ENCODE results near the gene CCDC167. TPM values are rescaled to one million over a fixed set of nuclear protein-coding genes. Genes with fewer than 3 reads are reported as not detected.

The CCDC167 gene
- 82.4 TPM for polyA plus RNA-seq

DNA sequence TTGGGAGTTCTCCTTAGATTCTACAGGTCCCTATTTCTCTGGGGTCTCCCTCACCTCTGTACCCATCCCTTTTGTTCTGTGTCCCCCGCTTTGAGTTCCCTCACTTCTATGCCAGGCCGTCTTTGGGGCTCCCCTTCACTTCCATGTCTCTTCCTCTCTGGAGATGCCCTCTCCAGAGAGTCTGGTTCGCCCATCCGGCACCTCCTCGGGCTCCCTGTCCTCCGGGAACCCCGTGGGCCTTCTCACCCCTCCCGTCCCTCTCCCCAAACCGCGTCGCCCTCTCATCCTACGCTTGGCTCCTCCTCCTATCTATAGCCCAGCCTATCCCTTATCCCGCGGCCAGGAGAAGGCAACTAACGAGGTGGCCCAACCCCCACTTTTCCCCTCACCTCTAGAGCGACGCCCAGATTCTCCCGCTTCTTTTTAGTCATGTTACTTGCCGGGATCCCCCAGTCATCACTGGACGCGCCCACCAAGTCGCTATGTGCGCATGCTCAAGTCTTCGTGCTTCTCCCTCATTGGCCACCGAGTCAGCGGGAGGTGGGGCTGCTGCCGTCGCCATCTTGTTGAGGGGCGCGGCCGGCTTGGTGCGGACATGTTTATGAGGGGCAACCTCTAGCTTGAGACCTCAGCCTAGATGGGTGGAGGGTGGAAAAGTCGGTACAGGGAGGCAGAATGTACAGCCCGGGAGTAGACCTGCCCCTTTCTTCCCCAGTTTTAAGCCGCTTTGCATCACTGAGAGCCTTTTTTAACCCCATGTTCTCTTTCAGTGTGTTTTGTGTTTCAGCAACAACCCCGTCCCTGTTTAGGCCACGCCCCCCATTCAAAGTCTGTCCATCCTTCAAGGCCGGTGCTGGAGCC, at the start of gene CCDC167:
CCDC167 (minus strand) TSS at position 461 of the 861 bp plus-strand sequence; CDS start at position 431, 30 bp downstream.
- Mint-ChIP-seq H3K9me3 (no peaks in the 10 kb centered on the region), H3K4me1 (peaks cover 38 to 70% (median 58%) of the 10 kb centered on the region in 3 donors), H3K36me3 (peaks cover 9% of the 10 kb centered on the region), H3K4me3 (peak within 1 kb of the TSS; percentile 87 to 100 (median 98)), H3K27ac (peak within 1 kb of the TSS; percentile 84 to 98 (median 97)), H3K27me3 (no peaks in the 10 kb centered on the region)

DNA sequence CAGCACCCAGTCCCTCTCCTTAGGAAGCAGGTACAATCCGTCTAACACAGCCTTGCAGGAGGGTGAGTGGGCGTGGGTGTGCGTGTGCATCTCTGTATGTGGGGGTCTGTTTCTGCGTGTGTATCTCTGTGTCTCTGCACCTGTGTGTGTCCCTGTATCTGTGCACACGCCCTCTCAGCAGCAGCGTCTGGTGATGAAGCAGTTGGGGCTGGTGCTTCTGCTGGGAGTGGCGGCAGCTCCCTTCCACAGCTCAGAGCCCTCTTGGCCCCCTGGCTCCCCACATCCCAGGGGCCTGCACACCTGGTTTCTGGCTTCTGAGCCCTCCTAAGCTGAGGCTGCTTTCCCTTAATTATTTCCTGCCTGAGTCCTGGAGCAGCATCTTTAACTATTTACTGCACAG, 49.5 kb upstream of the CCDC167 start:
- H3K4me1 Mint-ChIP-seq, result peaks cover 39 to 82% (median 56%) of the 10 kb centered on the region in 3 donors
- H3K27ac Mint-ChIP-seq, result peak overlapping the region; percentile 31 to 96 (median 92)
- H3K4me3 Mint-ChIP-seq, result peak overlapping the region; percentile 20 to 85 (median 47)

DNA sequence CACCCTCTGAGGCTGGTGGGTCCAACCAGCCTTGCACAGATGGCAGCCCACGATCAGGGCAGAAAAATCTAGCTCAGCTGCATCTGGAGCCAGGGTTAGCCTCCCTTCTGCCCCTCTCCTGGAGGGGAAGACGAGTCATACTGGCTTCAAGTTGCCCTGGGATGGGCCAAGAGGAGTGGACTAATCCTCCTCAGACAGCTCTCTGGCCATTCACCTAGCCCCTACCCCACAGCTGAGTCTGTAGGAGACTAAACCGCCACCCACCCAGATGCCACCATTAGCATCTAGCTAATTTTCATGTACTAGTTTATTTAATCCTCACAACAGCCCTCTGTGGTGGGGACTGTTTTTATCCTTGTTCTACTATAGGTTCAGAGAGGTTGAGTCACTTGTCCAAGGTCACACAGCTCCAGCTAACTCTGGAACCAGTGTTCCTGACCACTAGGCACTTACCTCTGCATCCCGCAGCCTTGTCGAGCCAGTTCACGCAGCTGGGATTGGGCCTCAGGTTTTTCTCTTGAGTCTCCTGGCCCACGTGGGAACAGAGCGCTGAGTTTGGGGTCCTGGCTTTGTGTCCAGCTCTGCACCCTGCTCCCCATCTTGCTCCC, 48.5 kb upstream of the CCDC167 start:
- peaks cover 35 to 82% (median 51%) of the 10 kb centered on the region in 3 donors for H3K4me1 Mint-ChIP-seq
- H3K27me3 Mint-ChIP-seq, result no peaks in the 10 kb centered on the region
- peak overlapping the region in 2 of 4 donors; percentile 19 to 47 for H3K4me3 Mint-ChIP-seq
- no peaks in the 10 kb centered on the region for H3K36me3 Mint-ChIP-seq
- H3K9me3 Mint-ChIP-seq, result no peaks in the 10 kb centered on the region
- peak overlapping the region; percentile 87 to 98 (median 94) for H3K27ac Mint-ChIP-seq

More for the DNA sequence above, 49.5 kb upstream of the CCDC167 start:
- Mint-ChIP-seq H3K9me3 (no peaks in the 10 kb centered on the region), H3K36me3 (no peaks in the 10 kb centered on the region), H3K27me3 (no peaks in the 10 kb centered on the region)

DNA sequence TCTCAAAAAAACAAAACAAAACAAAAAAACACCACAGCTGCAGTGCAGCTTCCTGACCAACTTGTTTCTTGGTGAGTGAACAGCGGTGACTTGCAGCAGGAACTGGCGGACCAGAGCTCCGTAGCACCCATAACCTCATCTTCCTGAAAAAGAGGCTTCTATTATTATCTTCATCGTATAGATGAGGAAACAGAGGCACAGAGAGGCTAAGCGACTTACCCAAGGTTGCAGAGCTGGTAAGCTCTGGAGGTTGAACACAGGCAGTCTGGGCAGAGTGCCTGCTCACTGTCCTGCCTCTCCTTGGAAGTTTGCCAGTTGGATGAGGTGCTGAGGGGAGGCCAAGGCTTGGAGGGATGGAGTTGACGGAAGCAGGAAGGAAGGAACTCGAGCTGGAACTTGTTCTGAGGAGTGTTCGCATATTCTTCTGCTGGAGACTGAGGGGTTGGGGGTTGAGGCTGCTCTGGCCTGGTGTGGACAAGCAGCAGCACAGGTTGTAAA, 47.9 kb upstream of the CCDC167 start:
- H3K9me3 Mint-ChIP-seq, result no peaks in the 10 kb centered on the region
- H3K27ac Mint-ChIP-seq, result peak overlapping the region; percentile 87 to 98 (median 94)
- H3K36me3 Mint-ChIP-seq, result no peaks in the 10 kb centered on the region
- H3K4me3 Mint-ChIP-seq, result peak overlapping the region in 3 of 4 donors; percentile 66 to 79 (median 70)
- peaks cover 39 to 81% (median 52%) of the 10 kb centered on the region in 3 donors for H3K4me1 Mint-ChIP-seq
- H3K27me3 Mint-ChIP-seq, result no peaks in the 10 kb centered on the region

DNA sequence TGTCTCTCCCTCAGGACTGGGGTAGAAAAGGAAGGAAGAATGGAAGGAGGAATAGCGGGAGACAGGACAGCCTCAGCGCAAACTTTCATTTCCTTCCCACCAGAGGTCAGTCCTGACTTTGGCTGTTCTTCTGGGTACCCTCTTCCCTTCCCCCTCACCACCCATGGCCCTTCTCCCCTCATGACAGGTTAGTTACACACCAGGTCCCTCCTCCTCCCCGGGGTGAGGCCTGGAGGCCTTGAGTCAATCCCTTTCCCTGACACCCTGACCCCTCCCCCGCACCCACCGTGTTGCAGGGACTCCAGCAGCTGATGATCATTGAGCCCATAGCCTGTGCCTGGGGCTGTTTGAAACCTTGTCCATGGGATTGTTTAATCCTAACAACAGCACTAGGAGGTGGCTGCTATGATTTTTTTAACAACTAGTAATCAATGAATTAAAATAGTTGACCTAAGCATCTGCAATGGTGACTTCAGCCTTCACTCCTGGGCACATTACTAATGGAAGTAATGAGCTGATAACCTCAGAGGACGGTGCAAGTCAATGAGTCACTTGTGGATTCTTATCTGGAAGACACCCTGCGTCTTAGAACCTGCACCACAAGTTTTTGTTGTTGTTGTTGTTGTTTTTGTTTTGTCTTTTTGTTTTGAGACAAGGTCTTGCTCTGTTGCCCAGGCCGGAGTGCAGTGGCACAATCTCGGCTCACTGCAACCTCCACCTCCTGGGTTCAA, 46.6 kb upstream of the CCDC167 start:
- H3K4me3 Mint-ChIP-seq, result peak overlapping the region in 1 of 4 donors; percentile 79
- H3K9me3 Mint-ChIP-seq, result no peaks in the 10 kb centered on the region
- H3K4me1 Mint-ChIP-seq, result peaks cover 39 to 78% (median 51%) of the 10 kb centered on the region in 3 donors
- no peaks in the 10 kb centered on the region for H3K36me3 Mint-ChIP-seq
- H3K27me3 Mint-ChIP-seq, result no peaks in the 10 kb centered on the region
- H3K27ac Mint-ChIP-seq, result peak overlapping the region; percentile 6 to 98 (median 94)

DNA sequence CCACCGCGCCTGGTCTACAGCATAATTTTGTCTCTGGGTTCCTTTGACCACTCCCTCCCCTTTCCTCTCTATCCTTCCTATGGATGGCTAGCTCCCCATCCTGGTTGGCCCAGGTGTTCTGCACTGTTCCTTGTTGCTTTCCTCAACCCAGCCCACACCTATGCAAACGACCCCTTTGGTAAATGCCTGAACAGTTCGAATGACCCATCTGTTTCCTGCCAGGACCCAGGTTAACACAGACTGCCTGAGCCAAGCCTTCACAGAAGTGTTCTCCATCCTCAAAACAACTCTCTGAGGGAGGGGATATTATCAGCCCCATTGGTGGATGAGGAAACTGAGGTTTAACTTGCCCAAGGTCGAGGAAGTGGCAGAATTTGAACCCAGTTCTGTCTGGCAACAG, 44.8 kb upstream of the CCDC167 start:
- H3K4me1 Mint-ChIP-seq, result peaks cover 29 to 70% (median 42%) of the 10 kb centered on the region in 3 donors
- H3K36me3 Mint-ChIP-seq, result no peaks in the 10 kb centered on the region
- peak overlapping the region; percentile 7 to 71 (median 48) for H3K4me3 Mint-ChIP-seq
- H3K27me3 Mint-ChIP-seq, result no peaks in the 10 kb centered on the region
- peak overlapping the region; percentile 36 to 92 (median 68) for H3K27ac Mint-ChIP-seq
- no peaks in the 10 kb centered on the region for H3K9me3 Mint-ChIP-seq

DNA sequence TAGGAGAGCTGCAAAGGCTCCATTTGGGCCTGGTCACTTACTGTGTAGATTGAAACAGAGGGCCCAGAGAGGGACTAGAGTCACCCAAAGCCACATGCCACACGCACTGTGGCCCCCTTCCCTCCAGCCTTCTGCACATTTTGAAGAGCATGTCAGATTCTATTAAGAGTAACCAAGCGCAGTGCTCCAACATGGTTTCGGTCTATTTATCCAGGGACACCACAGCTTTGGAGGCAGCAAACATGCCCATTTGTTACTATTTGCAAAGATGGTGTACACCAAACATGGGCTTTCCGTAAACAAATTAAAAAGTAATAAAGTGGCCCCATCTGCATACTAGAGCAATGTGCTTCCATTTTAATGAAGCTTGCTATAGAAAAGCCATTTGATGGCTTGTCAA, 43.7 kb upstream of the CCDC167 start:
- peak overlapping the region in 2 of 3 donors; percentile 9 to 14 for H3K27ac Mint-ChIP-seq
- no peaks in the 10 kb centered on the region for H3K27me3 Mint-ChIP-seq
- H3K4me1 Mint-ChIP-seq, result peaks cover 26 to 61% (median 31%) of the 10 kb centered on the region in 3 donors
- H3K4me3 Mint-ChIP-seq, result peak overlapping the region in 2 of 4 donors; percentile 32 to 55
- no peaks in the 10 kb centered on the region for H3K36me3 Mint-ChIP-seq
- H3K9me3 Mint-ChIP-seq, result no peaks in the 10 kb centered on the region

DNA sequence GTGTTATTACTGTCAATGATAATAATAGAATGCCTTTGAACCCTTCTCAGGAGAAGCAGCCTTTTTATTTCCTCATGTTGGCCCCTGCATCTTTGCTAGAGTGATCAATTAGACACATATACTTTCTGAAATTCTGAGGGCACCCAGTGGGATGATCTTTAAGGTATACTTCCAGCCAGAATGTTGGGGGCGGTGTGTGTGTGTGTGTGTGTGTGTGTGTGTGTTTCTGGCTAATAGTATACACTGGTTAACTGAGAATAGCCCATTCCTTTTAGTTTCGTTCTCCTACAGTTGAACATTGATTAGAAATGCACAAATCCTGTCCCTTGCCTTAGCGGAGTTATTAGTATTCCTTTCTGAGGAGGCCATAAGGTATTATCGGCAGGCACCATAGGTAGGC, 41.7 kb upstream of the CCDC167 start:
- Mint-ChIP-seq H3K9me3 (no peaks in the 10 kb centered on the region), H3K36me3 (no peaks in the 10 kb centered on the region), H3K4me3 (no peak overlapping the region), H3K27me3 (no peaks in the 10 kb centered on the region), H3K4me1 (peaks cover 19 to 56% (median 28%) of the 10 kb centered on the region in 3 donors), H3K27ac (no peak overlapping the region)

DNA sequence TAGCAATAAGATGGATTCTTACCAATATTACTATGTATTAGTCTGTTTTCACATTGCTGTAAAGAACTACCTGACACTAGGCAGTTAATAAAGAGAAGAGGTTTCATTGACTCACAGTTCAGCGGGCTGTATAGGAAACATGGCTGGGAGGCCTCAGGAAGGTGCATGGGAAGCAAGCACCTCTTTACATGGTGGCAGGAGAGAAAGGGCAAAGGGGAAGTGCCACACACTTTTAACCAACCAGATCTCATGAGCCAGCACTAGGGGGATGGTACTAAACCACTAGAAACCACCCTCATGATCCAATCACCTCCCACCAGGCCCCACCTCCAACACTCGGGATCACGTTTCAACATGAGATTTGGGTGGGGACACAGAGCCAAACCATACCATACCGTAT, 40.7 kb upstream of the CCDC167 start:
- H3K4me1 Mint-ChIP-seq, result peaks cover 24 to 54% (median 25%) of the 10 kb centered on the region in 3 donors
- peak overlapping the region in 2 of 3 donors; percentile 27 to 81 for H3K27ac Mint-ChIP-seq
- no peak overlapping the region for H3K4me3 Mint-ChIP-seq
- no peaks in the 10 kb centered on the region for H3K9me3 Mint-ChIP-seq
- peaks cover 1% of the 10 kb centered on the region for H3K27me3 Mint-ChIP-seq
- no peaks in the 10 kb centered on the region for H3K36me3 Mint-ChIP-seq

DNA sequence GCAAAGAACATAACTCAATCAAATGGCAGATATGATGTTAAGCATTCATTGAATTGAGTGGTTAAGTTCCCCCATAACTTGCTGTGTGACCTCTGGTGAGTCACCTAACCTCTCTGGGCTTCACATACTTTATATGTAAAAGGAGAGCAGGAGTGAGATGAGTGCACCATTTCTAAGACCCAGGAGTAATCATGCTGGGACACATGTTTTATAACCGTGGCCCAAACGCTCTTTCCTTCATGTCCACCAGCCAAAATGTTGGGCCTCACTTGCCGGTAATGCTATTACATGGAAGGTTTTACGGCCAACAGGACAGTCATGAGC, 40.3 kb upstream of the CCDC167 start:
- no peaks in the 10 kb centered on the region for H3K36me3 Mint-ChIP-seq
- H3K27me3 Mint-ChIP-seq, result peaks cover 1% of the 10 kb centered on the region
- no peaks in the 10 kb centered on the region for H3K9me3 Mint-ChIP-seq
- H3K4me3 Mint-ChIP-seq, result no peak overlapping the region
- H3K27ac Mint-ChIP-seq, result peak overlapping the region in 2 of 3 donors; percentile 27 to 39
- H3K4me1 Mint-ChIP-seq, result peaks cover 20 to 53% (median 23%) of the 10 kb centered on the region in 3 donors

DNA sequence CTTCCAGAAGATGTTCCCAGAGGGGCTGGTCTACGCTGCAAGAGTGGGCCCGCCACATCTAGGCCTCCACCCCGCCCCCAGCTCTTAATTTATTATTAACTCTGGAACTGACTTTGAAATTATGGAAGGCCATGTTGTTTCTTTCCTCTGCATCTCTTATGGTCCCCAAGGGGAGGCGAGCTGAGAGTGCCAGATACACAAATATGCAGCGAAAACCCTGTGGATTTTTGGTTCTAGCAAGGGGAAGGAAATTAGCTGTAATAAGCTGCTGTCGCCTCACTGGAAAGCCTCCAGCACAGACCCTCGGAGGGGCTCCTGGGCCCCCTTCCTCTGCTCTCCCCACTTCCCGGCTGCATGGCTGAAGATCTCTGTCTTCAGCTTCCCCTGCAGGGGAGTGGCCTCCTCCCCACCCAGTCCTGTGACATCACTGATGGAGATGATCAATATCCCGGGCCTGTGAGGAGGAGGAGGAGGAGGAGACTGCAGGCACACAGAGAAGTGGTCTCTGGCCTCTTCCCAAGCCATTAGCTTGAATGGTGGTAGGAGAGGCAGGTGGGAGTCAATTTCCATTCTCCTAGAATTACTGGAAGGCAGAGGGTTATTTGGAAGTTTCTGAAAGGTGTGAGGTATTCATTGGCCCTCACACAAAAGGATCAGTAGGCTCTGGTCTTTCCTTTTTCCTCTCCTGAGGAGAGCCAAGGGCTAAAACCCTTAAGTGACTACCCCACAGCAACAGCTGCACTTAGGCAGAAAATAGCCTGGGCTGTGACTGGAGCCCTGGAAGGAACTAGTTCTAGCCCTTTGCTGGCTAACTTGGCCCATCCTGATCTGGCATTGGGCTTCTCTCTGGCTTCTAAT, 39.7 kb upstream of the CCDC167 start:
- Mint-ChIP-seq H3K9me3 (no peaks in the 10 kb centered on the region), H3K36me3 (no peaks in the 10 kb centered on the region), H3K4me3 (no peak overlapping the region), H3K27me3 (peaks cover 1% of the 10 kb centered on the region), H3K27ac (peak overlapping the region in 2 of 3 donors; percentile 27 to 47), H3K4me1 (peaks cover 14 to 47% (median 17%) of the 10 kb centered on the region in 3 donors)

DNA sequence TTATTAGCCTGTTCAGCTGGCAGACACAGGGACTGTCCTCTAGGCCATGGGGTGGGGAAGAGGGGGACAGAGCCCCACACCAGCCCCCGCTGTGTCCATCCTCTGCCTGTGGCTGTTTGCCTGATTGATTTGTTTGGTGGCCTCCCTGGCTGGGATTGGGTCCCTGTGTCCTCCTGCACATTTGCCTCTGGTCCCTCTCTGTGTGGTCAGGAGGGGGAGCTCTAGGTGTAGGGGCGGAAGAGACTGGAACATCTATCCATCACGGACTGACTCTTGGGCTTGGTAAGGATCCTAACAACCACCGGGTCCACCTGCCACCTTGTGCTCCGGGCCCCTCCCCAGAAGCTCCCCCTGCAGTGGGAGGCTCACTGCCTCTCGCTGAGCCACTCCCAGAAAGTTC, 38.4 kb upstream of the CCDC167 start:
- H3K27ac Mint-ChIP-seq, result peak overlapping the region in 1 of 3 donors; percentile 63
- H3K9me3 Mint-ChIP-seq, result no peaks in the 10 kb centered on the region
- H3K27me3 Mint-ChIP-seq, result peaks cover 3% of the 10 kb centered on the region
- H3K4me1 Mint-ChIP-seq, result peaks cover 11 to 36% (median 15%) of the 10 kb centered on the region in 3 donors
- no peaks in the 10 kb centered on the region for H3K36me3 Mint-ChIP-seq
- H3K4me3 Mint-ChIP-seq, result peak overlapping the region in 1 of 4 donors; percentile 10

DNA sequence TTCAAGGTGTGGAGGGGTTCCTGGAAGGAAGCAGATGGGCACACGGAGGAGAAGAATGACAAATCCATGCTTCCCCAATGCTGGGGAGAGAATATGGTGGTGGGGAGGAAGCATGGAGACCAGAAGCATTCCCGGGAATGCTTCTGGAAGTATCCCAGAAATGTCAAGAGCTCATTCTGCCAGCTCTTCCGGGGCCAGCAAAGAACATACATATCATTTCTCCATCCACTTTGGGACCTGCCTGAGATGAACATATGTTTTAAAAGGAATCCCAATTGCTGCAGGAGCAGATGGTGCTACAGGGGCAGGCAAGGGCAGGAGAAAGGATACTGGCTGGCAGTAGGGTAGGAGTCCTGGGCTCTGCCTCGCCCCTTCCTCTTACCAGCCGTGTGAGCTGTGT, 37.9 kb upstream of the CCDC167 start:
- H3K27ac Mint-ChIP-seq, result peak overlapping the region in 2 of 3 donors; percentile 41 to 92
- H3K4me1 Mint-ChIP-seq, result peaks cover 7 to 35% (median 13%) of the 10 kb centered on the region in 3 donors

More for the DNA sequence above, 37.9 kb upstream of the CCDC167 start:
- no peaks in the 10 kb centered on the region for H3K9me3 Mint-ChIP-seq
- peaks cover under 1% of the 10 kb centered on the region for H3K36me3 Mint-ChIP-seq
- no peak overlapping the region for H3K4me3 Mint-ChIP-seq
- peaks cover 3% of the 10 kb centered on the region for H3K27me3 Mint-ChIP-seq

Data from IgD-negative memory B cell (primary cell).